ENCODE measurements around the gene GRM1.

Gene GRM1

DNA sequence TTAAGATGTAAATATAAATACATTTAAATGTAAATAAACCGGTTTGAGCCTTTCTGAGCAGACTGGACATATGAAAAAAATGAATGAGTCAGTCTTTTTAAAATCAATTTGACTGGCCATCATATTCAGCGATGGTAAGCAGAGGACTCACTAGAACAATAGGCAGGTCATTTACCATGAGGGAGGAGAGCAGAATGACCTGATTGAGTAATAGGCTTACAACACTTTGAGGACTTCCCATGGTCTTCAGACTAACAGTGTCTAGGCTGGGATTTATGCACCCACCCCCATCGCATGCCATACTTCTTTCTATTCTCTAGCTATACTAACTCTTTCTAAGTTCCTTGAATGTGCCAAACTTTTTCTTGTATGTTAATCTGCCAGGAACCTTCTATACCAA lies 272.9 kb downstream of the GRM1 start:
- no peak for DNase-seq (ENCODE audit: low read depth)
- no peak for TF ChIP-seq CTCF (IDR thresholded peaks at IDR 0.05; ENCODE audit: low read depth, low read length, missing control alignments)
- H3K4me3 ChIP-seq (ENCODE audit: low read depth, low read length) = no peak overlapping the region
- in situ Hi-C loops (cut with HindIII; ENCODE audit: low sequenced_read_pairs) = no loop called here

DNA sequence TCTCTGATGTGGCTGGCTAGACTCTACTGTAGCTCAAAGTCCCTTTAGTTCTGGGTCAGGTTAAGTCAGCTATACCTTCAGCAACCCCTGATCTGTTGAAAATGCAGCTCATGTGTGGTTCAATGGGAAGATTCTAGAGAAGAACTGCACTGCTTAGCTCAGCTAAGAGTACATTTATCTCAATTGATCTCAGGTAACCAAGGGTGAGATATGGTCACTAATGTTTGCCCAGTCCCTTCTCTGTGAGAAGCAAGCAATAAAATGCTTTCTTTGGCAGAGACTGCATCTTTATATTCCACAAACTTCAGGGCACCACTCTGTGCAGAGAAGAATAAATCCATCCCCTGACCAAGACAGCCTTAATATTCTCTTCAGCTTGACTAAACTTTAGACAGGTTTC lies 274.1 kb downstream of the GRM1 start:
- no peak for DNase-seq (ENCODE audit: low read depth)
- H3K4me3 ChIP-seq (ENCODE audit: low read depth, low read length) = no peak overlapping the region
- in situ Hi-C loops (cut with HindIII; ENCODE audit: low sequenced_read_pairs) = no loop called here
- TF ChIP-seq CTCF (IDR thresholded peaks at IDR 0.05; ENCODE audit: low read depth, low read length, missing control alignments) = no peak

GRCh38 chr6:146304181-146304580 lies 275.3 kb downstream of the GRM1 start:
- no peak for TF ChIP-seq CTCF (IDR thresholded peaks at IDR 0.05; ENCODE audit: low read depth, low read length, missing control alignments)
- no peak for DNase-seq (ENCODE audit: low read depth)
- in situ Hi-C loops (cut with HindIII; ENCODE audit: low sequenced_read_pairs) = no loop called here
- H3K4me3 ChIP-seq (ENCODE audit: low read depth, low read length) = no peak overlapping the region

GRCh38 chr6:146305092-146305491 lies 276.2 kb downstream of the GRM1 start:
- no peak for TF ChIP-seq CTCF (IDR thresholded peaks at IDR 0.05; ENCODE audit: low read depth, low read length, missing control alignments)
- no peak overlapping the region for H3K4me3 ChIP-seq (ENCODE audit: low read depth, low read length)
- DNase-seq (ENCODE audit: low read depth) = no peak
- in situ Hi-C loops (cut with HindIII; ENCODE audit: low sequenced_read_pairs) = no loop called here

DNA sequence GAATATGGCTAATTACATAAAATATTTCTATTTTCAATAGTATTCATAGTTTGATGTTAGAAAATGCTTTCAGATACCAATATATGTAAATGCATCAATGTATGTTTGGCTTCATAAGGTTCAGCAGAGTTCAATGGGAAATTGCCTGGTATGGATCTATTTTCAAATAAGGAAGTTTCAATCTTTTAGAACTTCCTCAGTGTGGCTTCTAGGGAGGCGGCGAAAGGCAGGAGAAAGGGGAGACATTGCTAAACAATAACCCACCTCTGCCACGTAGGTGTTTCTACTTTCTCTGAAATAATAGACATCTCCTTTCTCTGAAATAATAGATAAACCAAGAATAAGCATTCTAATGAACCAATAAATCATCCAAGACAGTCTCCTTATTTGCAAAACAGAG lies 277.1 kb downstream of the GRM1 start:
- TF ChIP-seq CTCF (IDR thresholded peaks at IDR 0.05; ENCODE audit: low read depth, low read length, missing control alignments) = no peak
- H3K4me3 ChIP-seq (ENCODE audit: low read depth, low read length) = no peak overlapping the region
- no peak for DNase-seq (ENCODE audit: low read depth)
- in situ Hi-C loops (cut with HindIII; ENCODE audit: low sequenced_read_pairs) = no loop called here

DNA sequence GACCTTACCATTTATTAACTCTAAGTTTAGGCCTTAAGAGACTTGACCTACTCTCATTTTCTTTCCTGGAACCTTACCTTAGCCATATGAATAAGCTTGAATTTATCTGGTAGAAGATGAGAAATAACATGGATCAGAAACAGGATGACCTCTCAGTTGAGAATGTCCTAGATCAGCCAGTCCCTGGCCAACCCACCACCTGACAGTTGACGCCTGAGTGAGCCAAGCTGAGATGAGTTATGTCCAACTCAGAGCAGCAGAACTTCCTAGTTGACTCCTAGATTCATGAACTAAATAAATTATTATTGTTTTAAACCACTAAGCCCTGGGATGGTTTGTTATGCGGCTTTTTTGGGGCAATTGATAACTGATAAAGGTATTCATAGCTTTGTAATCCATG lies 281.8 kb downstream of the GRM1 start:
- no peak overlapping the region for H3K4me3 ChIP-seq (ENCODE audit: low read depth, low read length)
- no peak for TF ChIP-seq CTCF (IDR thresholded peaks at IDR 0.05; ENCODE audit: low read depth, low read length, missing control alignments)
- no peak for DNase-seq (ENCODE audit: low read depth)
- in situ Hi-C loops (cut with HindIII; ENCODE audit: low sequenced_read_pairs) = no loop called here

- H3K4me3 ChIP-seq (ENCODE audit: low read depth, low read length) = no peak overlapping the region
- no peak for TF ChIP-seq CTCF (IDR thresholded peaks at IDR 0.05; ENCODE audit: low read depth, low read length, missing control alignments)
- in situ Hi-C loops (cut with HindIII; ENCODE audit: low sequenced_read_pairs) = no loop called here
- DNase-seq (ENCODE audit: low read depth) = no peak
Observed at GRCh38 chr6:146311079-146311478, 282.2 kb downstream of the GRM1 start.

Data from astrocyte of the cerebellum (primary cell).